ENCODE data around the gene HNRNPR.

GRCh38 chr1:23286401-23286800 lies 57.7 kb downstream of the HNRNPR start:
- TF ChIP-seq ZNF274 (IDR thresholded peaks at IDR 0.05; ENCODE audit: low read length) (no peak), ZNF274 (tag by site-specific recombination; IDR thresholded peaks at IDR 0.05; ENCODE audit: borderline replicate concordance) (no peak), ZNF121 (tag by site-specific recombination; IDR thresholded peaks at IDR 0.05) (no peak), ZNF513 (tag by site-specific recombination; IDR thresholded peaks at IDR 0.05) (no peak), ZNF626 (tag by site-specific recombination; IDR thresholded peaks at IDR 0.05) (no peak), CTCF (tag by site-specific recombination; IDR thresholded peaks at IDR 0.05) (no peak), TRIM28 (IDR thresholded peaks at IDR 0.05; ENCODE audit: borderline replicate concordance, low read length) (no peak)
